GM12864 (cell line): ENCODE measurements around the gene GSK3A.

Experiments
- DNase-seq: peaks from one replicate; pipeline ENCODE4 v3.0.0-alpha.2; 2011; ENCODE audit warnings: low read depth
- H3K4me3 ChIP-seq: 2 replicates; pipeline ENCODE4 v1.5.1; 2011; ENCODE audit warnings: mild to moderate bottlenecking, low read depth, low read length, control low read depth
- TF ChIP-seq, protein P1 (sequence below): IDR thresholded peaks from 2 replicates; pipeline ENCODE4 v1.5.1; 2011; ENCODE audit warnings: low read depth, mild to moderate bottlenecking, moderate library complexity, low read length, control low read depth, inconsistent platforms; ENCODE audit errors: missing control alignments

Gene GSK3A

GRCh38 chr19:42201489-42202289, 40.7 kb downstream of the GSK3A start:
- peak; percentile 59 for DNase-seq
- TF ChIP-seq, protein P1, sequence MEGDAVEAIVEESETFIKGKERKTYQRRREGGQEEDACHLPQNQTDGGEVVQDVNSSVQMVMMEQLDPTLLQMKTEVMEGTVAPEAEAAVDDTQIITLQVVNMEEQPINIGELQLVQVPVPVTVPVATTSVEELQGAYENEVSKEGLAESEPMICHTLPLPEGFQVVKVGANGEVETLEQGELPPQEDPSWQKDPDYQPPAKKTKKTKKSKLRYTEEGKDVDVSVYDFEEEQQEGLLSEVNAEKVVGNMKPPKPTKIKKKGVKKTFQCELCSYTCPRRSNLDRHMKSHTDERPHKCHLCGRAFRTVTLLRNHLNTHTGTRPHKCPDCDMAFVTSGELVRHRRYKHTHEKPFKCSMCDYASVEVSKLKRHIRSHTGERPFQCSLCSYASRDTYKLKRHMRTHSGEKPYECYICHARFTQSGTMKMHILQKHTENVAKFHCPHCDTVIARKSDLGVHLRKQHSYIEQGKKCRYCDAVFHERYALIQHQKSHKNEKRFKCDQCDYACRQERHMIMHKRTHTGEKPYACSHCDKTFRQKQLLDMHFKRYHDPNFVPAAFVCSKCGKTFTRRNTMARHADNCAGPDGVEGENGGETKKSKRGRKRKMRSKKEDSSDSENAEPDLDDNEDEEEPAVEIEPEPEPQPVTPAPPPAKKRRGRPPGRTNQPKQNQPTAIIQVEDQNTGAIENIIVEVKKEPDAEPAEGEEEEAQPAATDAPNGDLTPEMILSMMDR: no peak
- H3K4me3 ChIP-seq: no peak overlapping the region

GRCh38 chr19:42200116-42200715, 42.2 kb downstream of the GSK3A start:
- H3K4me3 ChIP-seq: peak overlapping the region; percentile 36
- TF ChIP-seq, protein P1: no peak
- no peak for DNase-seq

GRCh38 chr19:42199440-42200115, 42.8 kb downstream of the GSK3A start:
- DNase-seq: peak; percentile 66
- TF ChIP-seq, protein P1: peak; percentile 68
- peak overlapping the region; percentile 36 for H3K4me3 ChIP-seq

DNA sequence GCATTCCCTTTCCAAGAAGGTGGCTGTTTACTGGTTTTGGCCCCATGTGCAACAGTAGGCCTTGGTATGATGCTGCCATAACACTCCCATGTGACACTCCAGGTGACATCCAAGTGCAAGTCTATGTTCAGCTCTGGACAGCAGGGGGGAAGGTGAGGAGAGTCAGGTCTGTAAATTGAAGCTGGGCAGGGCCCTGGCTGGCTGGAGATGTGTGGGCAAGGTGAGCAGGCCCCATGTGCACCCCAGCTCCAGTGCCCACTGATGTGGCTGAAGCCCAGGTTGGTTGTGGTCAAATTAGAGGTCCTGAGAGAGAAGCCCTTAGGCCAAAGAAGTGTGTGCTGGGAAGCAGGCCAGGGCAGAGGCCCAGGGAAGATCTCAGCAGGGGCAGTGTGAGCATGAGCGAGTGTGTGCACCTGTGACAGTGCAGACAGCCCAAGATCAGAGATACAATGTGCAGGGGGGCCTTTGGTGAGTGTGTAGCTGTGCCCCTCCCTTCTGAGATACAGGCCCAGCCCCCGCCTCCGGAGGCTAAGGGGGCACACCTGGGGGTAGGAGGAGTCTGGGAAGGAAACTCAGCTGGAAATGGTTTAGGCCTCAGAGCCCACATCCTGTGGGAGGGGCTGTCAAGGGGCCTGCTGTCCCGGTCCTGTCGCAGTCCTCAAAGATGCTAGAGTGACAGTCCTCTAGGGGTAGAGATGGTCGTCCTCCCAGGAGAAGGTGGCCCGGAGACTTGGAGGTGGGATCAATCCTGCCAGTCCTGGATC, 43.5 kb downstream of the GSK3A start:
- TF ChIP-seq, protein P1: no peak
- H3K4me3 ChIP-seq: peak overlapping the region; percentile 36; the same call in 1 of the 2 replicates
- DNase-seq: peak; percentile 64

DNA sequence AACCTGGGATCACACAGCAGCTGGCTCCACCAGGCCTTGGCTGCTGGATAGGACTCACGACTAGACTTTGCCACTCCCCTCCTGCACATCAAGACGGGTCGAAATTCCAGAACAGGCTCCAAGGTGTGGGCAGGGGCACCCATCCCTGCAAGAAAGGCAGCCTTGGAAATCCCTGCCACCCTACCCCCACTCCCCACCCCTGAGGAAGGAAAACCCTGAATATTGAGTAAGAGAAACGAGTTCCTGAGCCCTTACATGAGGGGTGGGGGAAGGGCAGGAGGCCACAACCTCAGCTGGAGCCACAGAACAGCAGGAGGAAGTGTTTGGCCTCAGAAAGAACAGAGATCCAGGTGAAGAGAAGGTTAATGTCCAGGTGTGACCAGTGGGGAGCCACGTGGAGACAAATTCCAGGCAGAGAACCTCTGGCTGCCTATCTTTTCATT, 45.0 kb downstream of the GSK3A start:
- TF ChIP-seq, protein P1: no peak
- DNase-seq: no peak
- H3K4me3 ChIP-seq: no peak overlapping the region
